Measurements from ENCODE around the gene CLEC14A.

DNA sequence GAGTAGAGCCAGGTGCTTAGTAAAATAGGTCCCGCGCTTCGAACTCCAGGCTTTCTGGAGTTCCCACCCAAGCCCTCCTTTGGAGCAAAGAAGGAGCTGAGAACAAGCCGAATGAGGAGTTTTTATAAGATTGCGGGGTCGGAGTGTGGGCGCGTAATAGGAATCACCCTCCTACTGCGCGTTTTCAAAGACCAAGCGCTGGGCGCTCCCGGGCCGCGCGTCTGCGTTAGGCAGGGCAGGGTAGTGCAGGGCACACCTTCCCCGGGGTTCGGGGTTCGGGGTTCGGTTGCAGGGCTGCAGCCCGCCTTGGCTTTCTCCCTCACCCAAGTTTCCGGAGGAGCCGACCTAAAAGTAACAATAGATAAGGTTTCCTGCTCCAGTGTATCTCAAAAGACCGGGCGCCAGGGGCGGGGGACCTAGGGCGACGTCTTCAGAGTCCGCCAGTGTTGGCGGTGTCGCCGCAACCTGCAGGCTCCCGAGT, 44.6 kb downstream of the CLEC14A start:
- TF ChIP-seq SPI1 (IDR thresholded peaks at IDR 0.05; ENCODE audit: low read depth, low read length) (no peak), POLR2A (IDR thresholded peaks at IDR 0.05; ENCODE audit: low read depth, low read length) (no peak), TAF1 (IDR thresholded peaks at IDR 0.05; ENCODE audit: low read depth, low read length) (no peak), POLR2AphosphoS5 (IDR thresholded peaks at IDR 0.05; ENCODE audit: low read depth, low read length) (no peak), POU2F2 (IDR thresholded peaks at IDR 0.05; ENCODE audit: low read depth, low read length) (no peak), PAX5 (IDR thresholded peaks at IDR 0.05; ENCODE audit: insufficient read depth, low read length, severe bottlenecking) (no peak)
